ENCODE measurements around the gene F2RL1. TPM values are rescaled to one million over a fixed set of nuclear protein-coding genes. Genes with fewer than 3 reads are reported as not detected.

F2RL1 gene
- total RNA-seq, 1 experiment from 2014 or later = 23.0 TPM

GRCh38 chr5:76831110-76831452, 12.3 kb downstream of the F2RL1 start:
- Histone ChIP-seq H3K56ac (ENCODE audit: insufficient read length, low read depth, low read length) (no peak overlapping the region), H3K27ac (ENCODE audit: insufficient read length, low read depth, low read length) (no peak overlapping the region), H4K20me1 (ENCODE audit: control insufficient read depth, insufficient read depth, insufficient read length) (no peaks in the 10 kb centered on the region), H2BK12ac (ENCODE audit: insufficient read length, low read depth, low read length) (no peak overlapping the region), H3K18ac (ENCODE audit: insufficient read length, low read depth, low read length) (no peak overlapping the region), H2BK20ac (ENCODE audit: low read depth, low read length, poor library complexity, severe bottlenecking) (no peak overlapping the region), H3K4ac (ENCODE audit: low read depth, low read length) (no peak overlapping the region), H3K4me1 (ENCODE audit: insufficient read depth, low read length) (no peaks in the 10 kb centered on the region), H2BK120ac (ENCODE audit: low read depth, low read length, poor library complexity, severe bottlenecking) (no peak overlapping the region), H3K79me1 (ENCODE audit: insufficient read depth, low read depth, low read length, poor library complexity, severe bottlenecking) (peaks cover 4% of the 10 kb centered on the region), H3T11ph (ENCODE audit: low read length) (no peak overlapping the region), H2AK5ac (ENCODE audit: insufficient read length, low read length) (no peak overlapping the region), H4K8ac (replicated peaks; ENCODE audit: insufficient read length, low read depth, low read length) (no peak overlapping the region), H2BK15ac (ENCODE audit: low read depth, low read length) (no peak overlapping the region), H3K79me2 (ENCODE audit: insufficient read depth, low read length) (peaks cover 1% of the 10 kb centered on the region; the same call in 1 of the 2 replicates), H2BK5ac (ENCODE audit: insufficient read length, low read length) (no peak overlapping the region), H3K23ac (ENCODE audit: insufficient read length, low read depth, low read length) (no peak overlapping the region), H2AFZ (ENCODE audit: low read length) (no peak overlapping the region), H3K9me3 (ENCODE audit: control insufficient read depth, low read depth, low read length) (no peaks in the 10 kb centered on the region), H3K4me2 (ENCODE audit: insufficient read depth, insufficient read length, low read length) (no peak overlapping the region), H3K27me3 (ENCODE audit: insufficient read depth, low read length) (no peaks in the 10 kb centered on the region), H3K14ac (ENCODE audit: insufficient read depth, low read length) (no peak overlapping the region), H3K9ac (ENCODE audit: extremely low read depth, insufficient read length, low read length) (no peak overlapping the region), H4K91ac (ENCODE audit: insufficient read length, low read depth, low read length) (no peak overlapping the region), H4K5ac (ENCODE audit: insufficient read length, low read depth, low read length) (no peak overlapping the region), H3K23me2 (ENCODE audit: insufficient read length, low read depth, low read length, poor library complexity, severe bottlenecking) (no peaks in the 10 kb centered on the region)
- DNase-seq = no peak
- peaks cover 8% of the 10 kb centered on the region in 2 experiments for H3K4me1 Mint-ChIP-seq
- no peaks in the 10 kb centered on the region for H3K27me3 Mint-ChIP-seq (ENCODE audit: low read depth)
- H3K4me3 Mint-ChIP-seq = no peak overlapping the region
- peaks cover 13 to 24% (median 17%) of the 10 kb centered on the region in 3 experiments; a peak in 6 of 7 replicates for H3K36me3 Mint-ChIP-seq (ENCODE audit: insufficient read depth in 1 of 3, low read depth in 3 of 3)
- no CpG with 5 or more reads among the region's 2 CpGs for WGBS (ENCODE audit: extremely low coverage, insufficient read length, low lambda C conversion rate)
- TF ChIP-seq, protein P1, sequence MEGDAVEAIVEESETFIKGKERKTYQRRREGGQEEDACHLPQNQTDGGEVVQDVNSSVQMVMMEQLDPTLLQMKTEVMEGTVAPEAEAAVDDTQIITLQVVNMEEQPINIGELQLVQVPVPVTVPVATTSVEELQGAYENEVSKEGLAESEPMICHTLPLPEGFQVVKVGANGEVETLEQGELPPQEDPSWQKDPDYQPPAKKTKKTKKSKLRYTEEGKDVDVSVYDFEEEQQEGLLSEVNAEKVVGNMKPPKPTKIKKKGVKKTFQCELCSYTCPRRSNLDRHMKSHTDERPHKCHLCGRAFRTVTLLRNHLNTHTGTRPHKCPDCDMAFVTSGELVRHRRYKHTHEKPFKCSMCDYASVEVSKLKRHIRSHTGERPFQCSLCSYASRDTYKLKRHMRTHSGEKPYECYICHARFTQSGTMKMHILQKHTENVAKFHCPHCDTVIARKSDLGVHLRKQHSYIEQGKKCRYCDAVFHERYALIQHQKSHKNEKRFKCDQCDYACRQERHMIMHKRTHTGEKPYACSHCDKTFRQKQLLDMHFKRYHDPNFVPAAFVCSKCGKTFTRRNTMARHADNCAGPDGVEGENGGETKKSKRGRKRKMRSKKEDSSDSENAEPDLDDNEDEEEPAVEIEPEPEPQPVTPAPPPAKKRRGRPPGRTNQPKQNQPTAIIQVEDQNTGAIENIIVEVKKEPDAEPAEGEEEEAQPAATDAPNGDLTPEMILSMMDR (conservative IDR thresholded peaks at IDR 0.05) = no peak
- H3K9me3 Mint-ChIP-seq = no peaks in the 10 kb centered on the region
- no peak overlapping the region; a peak in 1 of 7 replicates for H3K27ac Mint-ChIP-seq
